Middle frontal gyrus (tissue), 1 donor: ENCODE data around the gene GANAB.
"Not testable (repeated sequence)": the region's sequence is repeated elsewhere in the genome, so short reads cannot be mapped to it uniquely, and the experiment has no call there.

ENCODE experiments used
- DNase-seq: peaks from one replicate; pipeline ENCODE4 v3.0.0-alpha.2; 2015; ENCODE audit warnings: low spot score; ENCODE audit errors: extremely low spot score

GANAB gene

DNA sequence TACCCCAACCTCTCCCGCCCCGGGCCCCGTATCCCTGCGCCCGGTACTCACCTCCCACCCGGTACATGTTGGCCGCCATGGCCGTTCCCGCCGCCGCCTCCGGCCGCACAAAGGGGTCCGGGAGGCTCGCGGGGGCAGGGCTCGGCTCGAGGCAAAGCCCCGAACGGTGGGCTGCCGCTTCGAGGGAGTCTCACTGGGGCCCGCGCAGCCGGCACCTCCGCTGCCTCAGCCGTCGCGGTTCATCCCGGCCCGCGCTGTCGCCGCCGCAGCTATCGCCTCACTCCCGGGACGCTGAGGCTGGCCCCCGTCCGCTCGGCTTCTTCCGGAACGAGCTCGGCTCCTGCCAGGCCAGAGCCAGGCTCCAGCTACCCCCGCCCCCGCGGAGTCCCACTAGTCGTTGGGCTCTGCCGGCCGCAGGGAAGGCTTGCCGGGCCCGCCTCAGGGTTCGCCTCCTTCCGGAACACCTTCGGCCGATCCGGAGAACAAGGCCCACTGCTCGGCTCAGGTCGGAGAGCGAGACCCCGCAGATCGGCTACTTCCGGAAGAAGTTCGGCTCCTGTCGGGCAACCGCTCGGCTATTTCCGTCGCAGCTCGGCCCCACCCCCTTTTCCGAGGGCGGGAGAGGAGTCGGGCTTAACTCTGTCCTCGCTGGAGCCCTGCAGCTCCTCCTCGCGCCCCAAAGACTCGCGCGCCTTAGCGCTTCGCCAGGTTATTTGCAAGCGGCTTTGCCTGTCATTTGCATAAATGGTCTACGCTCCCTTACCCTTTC lies 44.9 kb downstream of the GANAB start, which contains the start of gene MTA2:
Gene MTA2, minus strand, starts transcription at position 494 of the 769 bp plus-strand sequence. Its CDS starts 415 bp downstream, at position 79.
- DNase-seq = peak; percentile 95

GRCh38 chr11:62601122-62601371 lies 45.4 kb downstream of the GANAB start:
- DNase-seq = no peak

DNA sequence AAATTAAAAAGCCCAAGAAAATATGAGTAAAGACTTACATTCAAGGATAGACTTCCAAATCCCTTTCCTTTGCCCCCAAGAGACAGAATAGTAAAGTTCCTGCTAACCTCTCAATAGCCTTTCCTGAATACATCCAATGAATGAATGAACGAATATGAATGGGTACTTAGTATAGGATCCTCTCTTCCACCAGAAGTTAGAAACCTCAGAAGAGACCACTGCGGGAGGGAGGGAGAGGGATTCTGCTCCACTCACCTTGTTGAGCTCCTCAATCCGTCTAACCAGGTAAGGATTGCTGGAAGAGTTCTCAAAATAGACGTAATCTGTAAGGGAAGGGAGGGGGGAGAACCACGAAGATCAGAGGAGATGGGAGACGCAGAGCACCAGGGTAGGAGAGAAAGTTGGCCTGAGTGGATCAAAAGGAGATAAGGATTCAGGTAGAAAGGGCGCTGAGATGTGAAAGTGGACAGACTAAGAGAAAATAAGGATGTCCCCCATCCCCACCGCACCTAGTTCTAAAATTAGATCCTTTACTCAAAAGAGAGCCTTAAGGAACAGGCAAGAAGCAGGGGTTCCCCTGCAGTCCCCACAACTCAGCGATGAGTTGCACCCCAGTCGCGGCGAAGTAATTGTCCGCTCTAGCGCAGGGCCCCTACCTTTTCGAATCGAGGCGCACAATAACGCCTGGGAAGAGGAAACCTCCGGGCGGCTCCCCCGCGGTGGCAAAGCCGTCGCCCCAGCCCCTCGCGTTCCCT lies 45.9 kb downstream of the GANAB start:
- DNase-seq = no peak

GRCh38 chr11:62599901-62600300 lies 46.5 kb downstream of the GANAB start:
- DNase-seq = no peak

DNA sequence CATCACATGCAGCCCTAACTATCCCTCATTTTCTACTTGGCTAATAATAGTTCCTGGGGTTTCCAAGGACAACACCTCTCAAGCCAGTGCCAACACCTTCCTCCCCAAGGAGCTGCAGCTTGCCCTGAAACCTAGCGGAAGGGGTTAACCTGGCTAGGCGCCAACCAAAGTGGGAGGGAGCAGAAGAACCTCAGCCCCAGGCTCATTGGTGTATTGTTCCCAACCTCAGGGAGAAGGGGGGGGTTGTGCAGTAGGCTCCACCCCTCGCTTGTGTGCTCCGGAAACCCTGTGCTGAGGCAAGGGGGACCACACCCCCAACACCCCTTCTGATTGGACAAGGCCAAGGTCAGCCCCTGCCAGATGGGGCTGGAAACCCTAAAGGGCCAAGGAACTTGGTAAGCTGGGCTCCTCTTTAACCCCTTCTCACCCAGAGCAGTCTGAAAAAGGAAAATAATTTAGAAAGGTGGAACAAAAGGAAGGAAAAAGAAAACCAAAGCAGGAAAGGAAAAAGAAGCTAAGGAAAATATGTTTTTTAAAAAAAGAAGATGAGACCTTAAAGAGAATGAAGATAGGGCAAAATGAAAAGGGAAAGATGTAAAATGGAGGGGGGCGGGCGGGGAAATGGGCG lies 47.2 kb downstream of the GANAB start:
- peak; percentile 73 for DNase-seq

- DNase-seq = no peak
Observed at GRCh38 chr11:62595124-62595523, 51.3 kb downstream of the GANAB start.

DNA sequence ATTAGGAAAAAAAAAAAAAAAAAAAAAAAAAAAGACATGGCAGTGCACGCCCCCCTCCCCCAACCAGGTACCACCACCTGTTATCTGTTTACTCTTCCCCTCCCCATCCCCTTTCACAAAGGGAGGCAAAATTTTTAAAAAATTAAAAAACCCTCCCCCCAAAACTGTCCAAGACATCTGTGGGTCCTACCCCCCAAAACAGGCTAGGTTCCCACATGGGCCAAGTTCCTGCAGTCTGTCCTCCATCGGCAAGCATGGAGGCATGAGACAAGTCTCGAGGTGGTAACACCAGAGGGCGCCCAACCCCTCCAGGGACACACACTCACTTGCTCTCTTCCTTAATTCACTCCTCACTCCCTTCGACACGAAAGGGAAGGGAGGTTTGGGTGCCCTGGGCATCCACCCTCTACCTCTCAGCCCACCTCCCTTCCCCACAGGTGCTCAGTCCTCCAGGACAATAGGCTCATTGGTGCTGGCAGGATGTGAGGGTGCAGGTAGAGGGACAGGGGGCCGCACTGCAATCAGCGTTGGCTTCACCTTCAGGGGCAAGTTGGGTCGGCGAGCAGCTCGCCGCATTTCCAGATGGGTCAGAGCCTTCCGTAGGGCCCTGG lies 52.9 kb downstream of the GANAB start:
- DNase-seq = no peak

GRCh38 chr11:62592989-62593421 lies 53.4 kb downstream of the GANAB start:
- DNase-seq = no peak

DNA sequence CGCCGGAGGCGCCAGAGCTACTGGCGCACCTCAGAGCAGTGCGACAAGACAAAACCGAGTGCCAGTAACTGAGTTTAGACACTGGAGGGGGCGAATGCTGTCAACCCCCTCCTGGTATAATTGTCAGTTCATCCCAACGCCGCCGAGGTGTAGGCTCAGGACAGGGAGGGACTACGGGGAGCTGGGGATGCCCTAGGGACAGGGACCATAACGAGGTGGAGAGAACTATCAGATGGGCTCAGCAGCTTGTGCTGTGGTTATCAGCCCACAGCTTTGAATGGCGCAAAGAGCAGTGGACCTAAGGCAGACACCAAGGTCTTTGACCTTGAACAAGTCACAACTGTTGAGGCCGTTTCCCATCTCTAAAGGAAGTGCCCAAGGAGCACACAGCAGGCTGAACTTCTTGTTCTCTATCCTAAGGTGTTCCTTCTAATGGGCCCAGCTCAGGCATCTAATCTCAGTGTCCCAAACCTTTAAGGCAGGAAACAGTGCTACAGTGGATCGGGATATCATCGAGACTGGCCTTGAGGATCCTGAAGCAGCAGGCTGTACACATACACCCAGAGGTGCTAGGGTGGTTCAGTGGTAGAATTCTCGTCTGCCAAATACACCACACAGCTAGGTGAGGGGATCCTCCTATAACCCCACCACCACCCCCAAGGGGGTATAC lies 54.1 kb downstream of the GANAB start:
- DNase-seq = no peak

DNA sequence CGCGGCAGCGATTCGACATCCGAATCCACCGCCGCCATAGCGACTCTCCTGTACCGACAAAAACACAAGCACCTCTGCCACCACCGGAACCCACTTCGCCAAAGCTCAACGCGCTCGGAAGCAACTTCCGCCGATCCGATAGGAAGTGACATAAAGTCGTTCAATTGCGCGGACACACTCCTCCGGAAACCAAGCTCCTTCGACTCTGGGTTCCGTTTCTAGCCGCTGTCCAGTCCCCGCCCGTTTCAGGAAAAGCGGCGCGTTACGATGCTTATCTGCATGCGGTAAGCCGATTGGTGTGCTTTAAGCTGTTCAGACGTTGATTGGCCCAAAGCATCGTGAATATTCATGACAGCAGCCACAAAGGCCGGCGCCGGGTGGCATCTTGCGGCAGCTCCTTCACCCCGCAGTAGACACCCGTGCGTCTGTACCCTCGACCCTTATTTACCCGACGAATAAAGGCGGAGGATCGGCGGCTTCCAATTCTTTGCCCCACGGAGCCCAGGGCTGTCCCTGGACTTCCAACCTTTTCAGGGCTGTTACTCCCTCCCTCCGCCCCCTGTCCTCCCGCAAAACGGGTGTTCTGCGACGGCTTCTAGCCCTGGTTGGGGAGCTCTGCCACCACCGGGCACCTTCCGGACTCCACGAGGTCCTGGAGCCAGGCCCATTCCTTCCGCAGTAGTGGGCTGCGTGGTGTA lies 54.8 kb downstream of the GANAB start, which contains the start of gene TUT1:
Gene TUT1, minus strand, starts transcription at position 76 of the 698 bp plus-strand sequence. Its CDS starts 38 bp downstream, at position 38.
- peak; percentile 100 for DNase-seq

- DNase-seq = no peak
Observed at GRCh38 chr11:62588966-62589637, 57.3 kb downstream of the GANAB start.

GRCh38 chr11:62585356-62585755 lies 61.1 kb downstream of the GANAB start:
- not testable (repeated sequence) for DNase-seq

- DNase-seq = not testable (repeated sequence)
Observed at GRCh38 chr11:62581735-62582134, 64.7 kb downstream of the GANAB start.

GRCh38 chr11:62580959-62581715 lies 65.3 kb downstream of the GANAB start:
- no peak for DNase-seq

GRCh38 chr11:62579252-62579651 lies 67.2 kb downstream of the GANAB start:
- DNase-seq = no peak

- DNase-seq = no peak
Observed at GRCh38 chr11:62578541-62578940, 67.9 kb downstream of the GANAB start.

DNA sequence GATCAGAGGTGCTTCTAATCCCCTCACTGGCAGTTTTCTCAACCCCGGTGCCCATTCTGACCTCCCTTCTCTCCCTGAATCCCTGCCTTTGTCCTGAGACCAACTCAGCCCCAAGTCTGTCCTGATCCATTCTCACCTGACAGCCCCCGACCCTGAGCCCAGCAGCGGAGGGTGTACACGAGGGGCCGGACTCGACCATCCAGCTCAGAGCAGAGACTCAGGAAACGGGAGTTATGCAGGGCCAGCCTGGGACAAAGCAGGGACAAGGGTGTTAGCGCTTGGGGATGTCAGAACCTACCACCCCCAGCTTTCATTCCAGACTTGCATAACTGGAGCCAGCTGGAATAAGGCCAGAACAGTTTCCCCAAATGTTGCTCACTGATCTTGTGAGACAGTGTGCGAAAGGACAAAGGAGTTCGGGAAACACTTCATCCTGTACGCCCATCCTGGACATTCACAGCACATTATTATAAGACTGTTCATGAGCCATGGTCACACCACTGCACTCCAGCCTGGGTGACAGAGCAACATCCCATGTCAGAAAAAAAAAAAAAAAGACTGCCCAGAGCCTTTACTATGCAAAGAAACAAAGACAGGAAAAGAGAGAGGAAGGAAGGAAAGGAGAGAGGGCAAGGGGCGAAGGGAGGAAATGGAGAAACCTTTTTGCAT lies 69.2 kb downstream of the GANAB start:
- no peak for DNase-seq

DNA sequence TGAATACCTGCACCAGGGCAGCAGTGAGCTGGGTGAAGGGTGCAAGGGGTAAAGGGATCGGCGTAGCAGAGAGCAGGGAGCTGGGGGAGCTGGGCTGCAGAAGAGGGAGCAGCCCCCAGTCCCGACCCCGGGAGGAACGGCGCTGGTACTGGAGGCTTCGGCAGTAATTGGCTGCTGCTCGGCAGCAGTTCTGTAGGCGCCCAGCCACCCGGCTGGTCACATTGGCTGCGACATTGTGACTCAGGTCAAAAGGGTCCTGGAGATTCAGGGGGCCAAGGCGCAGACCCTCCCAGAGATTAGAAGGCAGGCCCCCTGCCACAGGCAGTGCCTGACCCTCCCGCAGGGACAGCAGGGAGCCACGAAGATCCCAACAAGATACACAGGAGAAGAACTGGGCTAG lies 70.6 kb downstream of the GANAB start:
- no peak for DNase-seq

DNA sequence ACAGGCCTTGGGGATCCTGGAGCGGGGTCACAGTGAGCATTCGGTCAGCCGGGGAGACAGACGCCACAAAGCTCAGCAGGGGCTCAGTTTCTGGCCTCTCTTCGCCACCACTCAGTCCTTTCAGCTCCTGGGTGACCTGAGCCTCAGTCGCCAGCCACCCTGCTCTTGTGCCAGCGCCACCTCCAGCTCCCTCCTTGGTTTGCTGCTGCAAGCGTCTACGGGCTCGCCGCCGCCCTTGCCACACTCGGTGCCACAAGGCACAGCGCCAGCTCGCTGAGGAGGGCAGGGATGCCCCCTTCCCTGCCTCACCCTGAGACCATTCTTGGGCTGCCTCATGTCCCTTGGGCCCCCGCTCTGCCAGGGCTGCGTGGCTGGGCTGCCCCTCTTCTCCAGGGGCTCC lies 71.3 kb downstream of the GANAB start:
- no peak for DNase-seq
